Kasumi-1 (cell line): ENCODE data around the gene RUNX1.

Experiments used
- DNase-seq, 2 experiments: peaks; one replicate each; lab custom pipeline; 2025; lab: John Stamatoyannopoulos, UW

Gene RUNX1

DNA sequence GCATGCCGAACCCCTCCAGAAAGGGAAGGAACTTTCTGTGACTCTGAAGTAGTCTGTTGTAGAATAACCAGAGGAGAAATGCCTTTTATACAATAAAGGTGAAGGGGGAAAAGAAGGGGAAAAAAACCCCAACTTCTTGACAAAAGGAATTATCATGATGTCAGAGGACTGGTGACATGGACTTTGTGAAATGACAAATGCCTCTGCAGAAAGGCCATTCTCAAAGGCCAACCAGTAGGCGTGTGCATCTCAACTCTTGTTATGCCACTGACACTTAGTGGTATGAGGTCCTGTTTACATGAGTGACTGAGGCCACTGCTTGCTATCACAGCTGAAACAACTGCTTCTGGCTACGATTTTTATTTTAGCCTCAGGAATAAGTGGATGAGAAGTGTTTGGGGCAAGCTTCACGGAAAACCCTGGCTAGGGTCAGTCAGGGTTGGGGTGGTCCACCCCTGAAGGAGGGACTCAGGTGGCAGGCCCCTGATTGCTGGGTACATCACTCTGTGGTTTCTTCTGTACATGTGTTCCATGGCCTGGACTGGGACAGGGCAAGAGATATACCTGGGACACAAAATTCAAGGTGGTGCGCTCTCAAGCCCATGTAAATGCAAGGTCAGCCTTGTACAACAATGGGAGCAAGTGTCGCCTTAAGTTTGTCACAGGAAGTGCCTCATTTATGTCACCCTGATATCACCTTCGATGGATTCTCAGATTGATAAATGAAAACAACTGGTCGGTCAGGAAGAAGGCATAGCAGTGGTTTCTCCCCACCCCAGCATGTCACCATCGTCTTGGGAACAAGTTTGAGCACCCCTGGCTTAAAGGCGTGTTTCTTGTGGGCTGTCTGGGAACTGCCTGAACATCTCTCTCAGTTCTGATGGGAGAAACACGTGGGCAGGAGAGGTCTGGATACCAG lies 12.4 kb downstream of the RUNX1 start:
- DNase-seq: no peak

DNA sequence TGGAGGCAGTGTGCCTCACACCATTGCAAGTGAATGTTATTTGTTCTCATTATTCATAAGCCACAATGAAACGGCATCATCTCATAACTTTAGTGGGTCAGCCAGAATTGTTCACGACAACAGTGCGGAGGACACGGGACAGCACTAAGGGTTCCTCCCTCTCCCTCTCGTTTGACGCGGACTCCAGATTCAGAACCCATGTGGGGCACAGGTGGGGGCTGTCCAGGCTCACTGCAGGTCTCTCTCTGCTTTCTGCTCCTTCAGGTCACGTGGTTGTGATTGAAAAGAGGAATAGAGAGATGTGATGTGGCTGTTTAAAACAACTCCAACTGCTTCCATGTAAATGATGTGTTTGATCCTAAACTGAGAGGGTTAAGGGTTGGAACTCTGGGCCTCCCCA lies 13.5 kb downstream of the RUNX1 start:
- DNase-seq: no peak

DNA sequence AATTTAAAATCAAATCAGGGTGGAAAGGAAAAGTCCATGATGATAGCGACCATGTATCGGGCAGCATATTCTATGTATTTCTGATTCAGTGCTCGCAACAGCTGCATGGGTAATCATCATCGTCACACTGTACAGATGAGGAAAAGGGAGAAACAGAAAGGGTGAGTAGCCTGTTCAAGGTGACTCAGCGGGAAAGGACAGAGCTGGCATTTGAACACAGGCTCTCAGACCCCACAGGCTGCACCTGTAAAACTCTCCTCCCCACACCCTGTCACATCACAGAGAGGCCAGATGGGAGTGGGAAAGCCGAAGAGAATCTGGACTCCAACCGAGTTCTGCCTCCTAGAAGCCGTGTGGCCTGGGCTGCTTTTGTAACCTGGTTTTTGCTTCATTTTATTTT lies 14.0 kb downstream of the RUNX1 start:
- DNase-seq: no peak

DNA sequence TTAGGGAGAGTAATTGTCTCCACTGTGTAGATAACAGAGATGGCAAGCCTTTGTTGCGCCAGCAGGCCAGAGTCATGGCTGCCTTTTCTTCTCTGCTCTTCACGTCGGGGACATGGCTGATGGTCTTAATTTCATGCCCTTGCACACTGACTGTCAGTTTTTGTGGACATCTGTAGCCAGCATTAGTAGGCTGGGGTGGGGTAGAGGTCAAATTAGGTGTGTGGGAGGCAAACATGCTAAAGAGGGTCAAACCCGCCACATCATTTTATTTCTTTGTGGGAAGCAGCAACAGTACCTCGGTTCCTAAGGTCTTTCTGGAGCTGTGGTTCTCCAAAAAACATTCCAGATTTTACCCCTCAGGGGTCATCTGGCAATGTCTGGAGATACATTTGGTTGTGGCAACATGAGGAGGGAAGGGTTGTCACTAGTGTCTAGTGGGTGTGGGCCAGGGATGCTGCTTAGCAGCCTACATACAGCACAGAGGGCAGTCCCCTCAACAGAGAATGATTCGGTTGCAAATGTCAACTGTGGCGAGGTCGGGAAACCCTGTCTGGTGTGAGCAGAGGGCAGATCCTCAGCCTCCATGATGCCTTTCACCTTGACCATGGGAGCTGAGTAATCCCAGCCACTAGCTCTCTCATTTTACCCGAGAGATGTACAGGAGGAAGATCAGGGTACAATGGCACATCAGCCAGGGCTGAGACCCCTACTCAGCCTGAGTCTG lies 14.7 kb downstream of the RUNX1 start:
- no peak for DNase-seq

DNA sequence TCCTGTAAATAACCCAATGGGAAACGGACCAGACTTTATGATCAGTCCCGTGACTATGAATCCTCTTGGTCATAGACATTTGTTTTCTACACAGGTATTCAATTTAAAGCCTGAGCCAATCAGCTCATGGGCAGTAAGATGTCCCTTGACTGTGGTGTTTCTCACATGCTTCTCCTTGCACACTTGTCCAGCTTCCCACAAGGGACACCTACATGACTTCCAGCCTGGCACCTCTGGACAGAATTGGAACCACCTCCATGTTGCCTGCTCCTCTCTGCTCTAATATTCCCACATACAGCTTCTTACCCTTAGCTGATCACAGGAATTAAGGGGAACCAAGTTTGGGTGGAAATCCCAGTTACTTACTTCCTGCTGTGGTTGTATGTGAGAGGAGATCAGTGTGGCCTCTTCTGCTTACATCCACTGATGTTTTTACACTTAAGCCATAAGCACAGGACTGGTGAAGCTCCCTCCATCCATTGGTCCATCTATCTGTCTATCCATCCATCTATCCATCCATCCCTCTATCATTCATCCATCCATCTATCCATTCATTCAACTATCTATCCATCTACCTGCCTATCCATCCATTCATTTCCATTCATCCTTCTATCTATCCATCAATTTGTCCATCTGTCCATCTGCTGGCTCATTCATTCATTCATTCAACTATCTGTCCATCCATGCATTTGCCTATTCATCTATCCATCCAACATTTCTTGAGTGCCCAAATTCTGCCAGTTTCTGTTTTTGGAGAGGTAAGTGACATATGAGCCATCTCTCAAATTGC lies 16.4 kb downstream of the RUNX1 start:
- DNase-seq: no peak

DNA sequence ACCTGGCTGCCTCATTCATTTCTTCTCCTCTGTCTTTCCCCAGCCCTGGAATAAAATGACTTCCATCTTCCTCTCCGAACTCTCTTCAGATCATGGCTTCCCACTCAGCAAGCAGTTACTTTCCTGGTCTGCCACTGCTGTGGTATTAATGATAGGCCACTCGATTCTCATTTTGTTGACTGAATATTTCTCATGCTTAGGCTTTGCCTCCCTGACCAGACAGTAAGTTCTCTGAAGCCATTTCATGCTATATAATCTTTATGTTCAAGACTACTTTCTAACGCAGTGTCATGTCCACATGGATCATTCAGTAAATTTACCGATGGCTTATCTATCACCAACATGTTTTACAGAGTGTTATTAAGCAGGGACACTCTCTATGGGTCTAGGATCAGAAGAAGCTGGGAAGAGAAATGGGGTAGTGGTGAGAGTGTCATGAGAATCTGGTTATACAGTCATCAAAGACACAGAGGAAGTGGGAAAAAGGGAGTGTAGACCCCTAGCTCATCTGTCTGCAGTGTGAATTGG lies 20.6 kb downstream of the RUNX1 start:
- peak in 1 of 2 experiments; percentile 15 for DNase-seq

DNA sequence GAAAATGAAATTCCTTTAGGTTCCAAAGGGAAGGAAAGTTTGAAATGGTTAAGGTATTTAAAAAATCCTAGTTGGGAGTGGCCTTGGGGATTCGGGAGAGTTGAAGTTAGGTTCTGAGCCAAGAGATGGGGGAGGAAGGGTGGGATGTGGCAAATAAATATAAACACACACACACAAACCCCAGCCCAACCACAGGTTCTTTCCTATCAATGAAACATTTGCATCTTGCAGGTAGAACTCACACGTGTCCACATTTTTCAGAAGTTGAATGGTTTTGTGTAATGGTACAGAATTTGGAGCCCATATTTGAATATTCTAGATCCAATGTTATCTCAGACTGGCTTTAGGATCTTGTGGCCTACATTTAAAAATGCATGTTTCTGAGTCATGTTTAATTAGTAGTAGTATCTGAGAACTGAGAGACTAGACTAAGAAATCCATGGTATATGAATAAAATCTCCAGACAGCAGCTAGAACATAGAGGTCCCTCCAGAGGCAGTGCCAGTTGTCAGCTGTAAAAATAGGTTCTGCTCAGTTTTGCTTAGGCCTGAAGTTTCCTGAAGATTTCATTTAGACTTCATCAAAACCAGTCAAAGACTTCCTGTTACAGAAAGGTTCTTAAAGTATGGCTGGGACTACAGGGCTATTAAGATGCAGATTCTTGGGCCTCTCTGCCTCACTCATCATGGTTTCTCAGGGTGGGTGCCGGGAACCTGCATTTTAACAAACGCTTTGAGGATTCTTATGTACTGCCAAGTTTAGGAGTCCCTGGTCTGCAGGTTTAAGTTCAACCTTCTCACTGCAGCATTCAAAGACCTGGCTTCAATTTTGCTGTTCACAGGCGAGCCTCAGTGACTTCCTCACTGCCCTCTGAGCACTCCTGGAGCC lies 21.3 kb downstream of the RUNX1 start:
- DNase-seq: peak; percentile 38 to 45

DNA sequence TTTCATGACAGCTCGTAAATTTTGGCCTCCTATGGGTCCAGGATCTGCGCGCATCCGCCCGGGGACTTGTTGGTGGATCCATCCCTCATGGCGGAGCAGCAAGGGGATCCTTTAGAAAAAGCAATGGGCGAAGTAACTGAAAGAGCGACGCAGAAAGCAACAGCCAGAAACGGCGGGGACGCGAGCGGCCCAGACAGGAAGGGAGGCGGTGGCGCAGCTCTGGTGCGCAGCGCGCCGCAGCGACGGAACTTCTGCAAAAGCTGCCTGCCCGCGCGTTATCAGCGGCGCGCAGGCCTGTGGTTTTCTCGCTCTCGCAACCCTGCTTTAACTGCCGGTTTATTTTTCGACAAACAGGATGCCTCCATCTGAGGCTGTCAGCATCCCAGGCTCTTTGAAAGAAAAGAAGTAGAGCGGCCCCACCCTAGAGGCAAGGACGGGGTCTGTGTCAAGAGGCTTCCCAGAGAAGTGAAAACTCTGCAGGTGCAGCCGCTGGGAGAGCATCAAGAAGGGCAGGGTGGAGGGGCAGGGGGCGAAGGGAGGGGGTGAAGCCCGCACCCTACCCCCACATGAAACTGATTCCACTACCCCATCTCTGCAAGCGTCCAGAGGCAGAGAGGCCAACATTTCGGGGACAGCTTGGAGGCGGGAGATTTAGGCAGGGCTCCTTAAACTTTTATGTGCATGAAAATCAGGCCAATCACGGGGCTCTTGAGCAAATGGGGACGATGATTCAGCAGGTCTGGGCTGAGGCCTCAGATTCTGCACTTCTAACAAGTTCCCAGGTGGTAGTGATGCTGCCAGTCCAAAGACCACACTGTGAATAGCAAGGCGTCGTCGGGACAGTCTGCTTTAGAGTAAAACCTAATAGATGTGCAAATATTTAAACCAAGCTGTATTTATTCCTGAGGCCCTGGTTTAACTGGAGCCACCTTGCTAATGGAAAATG lies 22.2 kb downstream of the RUNX1 start:
- peak; percentile 98 for DNase-seq

DNA sequence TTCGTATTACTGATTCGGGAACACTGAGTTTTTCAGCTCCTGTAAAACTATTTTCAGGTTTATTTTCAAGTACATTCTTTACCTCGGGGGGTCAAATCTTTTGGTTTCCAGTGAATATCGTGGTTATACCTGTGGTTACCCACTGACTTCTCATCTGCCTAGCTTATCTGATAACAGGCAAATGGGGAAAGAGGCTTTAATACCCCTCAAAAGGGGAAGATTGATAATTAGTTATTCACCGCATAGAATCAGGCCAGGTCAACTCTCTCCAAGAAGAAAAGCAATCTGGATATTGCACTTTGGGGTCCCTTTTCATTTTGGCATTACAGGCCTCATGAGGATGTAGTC lies 23.0 kb downstream of the RUNX1 start:
- no peak for DNase-seq

DNA sequence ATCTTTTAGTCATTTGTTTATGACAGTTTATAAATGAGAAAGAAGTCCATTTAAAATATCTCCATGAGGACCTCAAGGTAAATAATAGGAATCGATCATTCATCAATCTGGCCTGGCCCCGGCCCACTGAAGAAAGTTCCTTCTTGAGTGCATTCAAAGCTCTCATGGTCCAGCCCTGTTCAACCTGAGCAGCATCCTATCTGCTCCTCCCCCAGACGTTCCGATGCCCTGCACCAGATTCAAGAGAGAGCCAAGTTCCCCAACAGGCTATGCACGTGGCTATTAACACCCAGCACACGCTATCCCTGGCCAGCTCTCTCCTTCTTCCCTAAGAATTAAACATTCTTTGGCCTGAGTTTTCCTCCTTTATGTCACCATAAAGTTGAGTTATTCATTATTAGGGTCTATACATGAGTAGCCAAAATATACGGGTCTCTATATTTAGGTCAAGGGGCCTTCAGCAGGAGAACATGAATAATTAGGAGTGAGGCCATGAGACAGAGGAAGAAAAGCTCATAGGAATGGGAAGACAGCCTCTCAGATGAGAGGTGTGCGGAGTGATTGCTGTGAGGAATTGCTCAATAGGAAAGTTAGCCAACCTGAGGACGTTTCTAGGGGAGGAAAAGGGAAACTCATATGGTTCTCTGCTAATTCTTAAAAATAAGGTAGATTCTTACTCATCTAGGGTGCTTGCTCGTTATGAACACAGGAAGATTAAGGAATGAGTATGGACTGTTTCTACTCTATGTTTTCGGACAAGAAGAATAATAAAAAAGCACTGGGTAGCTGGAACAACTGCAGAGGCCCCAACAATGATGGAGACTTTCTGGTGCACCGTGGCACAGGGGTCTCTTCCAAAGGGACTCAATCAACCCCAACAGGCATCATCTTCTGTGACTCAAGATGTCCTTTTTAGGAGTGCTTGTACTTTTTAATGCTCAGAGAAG lies 23.6 kb downstream of the RUNX1 start:
- peak; percentile 35 to 40 for DNase-seq

DNA sequence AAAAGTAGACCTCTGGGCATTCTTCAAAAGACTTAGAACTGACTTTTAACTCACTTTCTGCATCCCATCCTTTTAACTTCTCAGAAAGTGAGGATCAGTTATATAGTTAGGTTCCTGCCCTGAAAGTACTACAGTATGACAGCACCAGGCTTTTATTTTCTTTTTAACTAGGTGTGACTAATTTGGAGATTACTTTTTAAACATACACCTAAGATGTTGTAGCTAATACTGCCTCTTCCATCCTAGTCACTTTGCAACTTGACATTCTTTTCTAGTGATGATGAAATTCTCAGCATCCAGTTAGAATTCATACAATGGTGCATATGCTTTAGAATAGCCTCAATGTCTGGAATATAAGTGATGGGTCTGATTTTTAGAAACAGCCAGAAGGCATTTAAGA lies 24.6 kb downstream of the RUNX1 start:
- no peak for DNase-seq

DNA sequence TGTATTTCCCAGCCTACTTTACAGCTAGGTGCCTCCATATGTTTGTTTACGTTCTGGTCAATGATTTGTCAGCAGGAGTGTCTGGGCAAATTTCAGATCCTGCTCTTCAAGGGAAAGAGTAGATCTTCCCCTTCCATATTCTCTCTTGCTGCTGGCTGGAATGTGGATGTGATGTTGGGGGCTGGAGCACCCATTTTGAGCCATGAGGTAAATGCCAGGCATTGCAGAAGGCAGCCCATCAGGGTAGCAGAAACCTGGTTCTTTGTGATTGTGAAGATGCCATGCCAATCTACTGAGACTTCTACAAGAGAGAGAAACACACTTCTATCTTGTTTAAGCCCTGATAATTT lies 25.1 kb downstream of the RUNX1 start:
- no peak for DNase-seq

DNA sequence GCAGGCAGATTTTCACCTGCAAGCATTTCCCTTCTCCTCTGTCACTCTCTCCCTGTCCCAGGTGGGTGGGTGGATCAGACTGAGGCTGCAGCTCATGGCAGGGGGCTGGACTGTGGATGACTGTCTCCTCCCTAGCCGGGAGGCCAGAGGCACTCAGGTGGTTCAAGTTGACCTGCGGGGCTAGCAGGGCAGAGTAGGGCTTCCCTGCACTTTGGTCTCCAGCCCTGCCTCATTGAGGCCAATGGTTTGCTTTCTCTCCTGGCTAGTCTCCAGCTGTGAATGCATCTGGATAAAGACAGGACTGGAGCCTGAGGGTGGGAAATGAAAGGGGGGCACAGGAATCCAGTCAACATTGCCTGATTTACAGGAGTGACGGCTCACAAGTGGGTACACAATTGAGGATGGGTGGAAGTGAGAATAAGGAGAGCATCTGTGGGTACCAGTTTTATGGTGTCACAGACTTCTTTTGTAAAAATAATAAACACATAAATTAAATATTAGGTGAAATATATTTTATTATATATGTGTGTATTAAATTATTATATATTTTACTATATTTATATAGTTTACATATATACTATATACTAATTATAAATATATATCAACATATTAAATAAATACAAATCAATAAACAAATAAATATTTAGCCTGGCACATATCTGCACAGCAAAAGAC lies 25.6 kb downstream of the RUNX1 start:
- DNase-seq: no peak

DNA sequence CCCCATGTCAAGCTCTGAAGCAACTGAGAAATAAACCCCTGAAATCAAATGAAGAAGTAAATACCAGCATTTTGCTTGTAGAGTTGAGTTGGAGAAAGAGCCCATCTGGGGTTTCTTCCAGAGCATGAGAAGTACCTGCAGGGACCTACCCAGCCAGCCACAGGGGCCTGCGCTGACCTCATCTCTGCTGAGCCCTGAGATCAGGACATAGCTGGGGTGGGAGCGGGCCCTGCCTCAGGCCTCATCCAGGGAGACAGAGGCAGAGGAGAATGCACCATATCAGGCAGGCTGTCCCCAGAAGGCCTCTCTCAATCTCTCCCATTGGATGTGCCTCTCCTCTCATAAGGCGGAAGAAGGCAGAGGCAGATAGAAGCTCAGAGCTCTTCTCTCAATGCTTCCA lies 27.6 kb downstream of the RUNX1 start:
- DNase-seq: no peak

DNA sequence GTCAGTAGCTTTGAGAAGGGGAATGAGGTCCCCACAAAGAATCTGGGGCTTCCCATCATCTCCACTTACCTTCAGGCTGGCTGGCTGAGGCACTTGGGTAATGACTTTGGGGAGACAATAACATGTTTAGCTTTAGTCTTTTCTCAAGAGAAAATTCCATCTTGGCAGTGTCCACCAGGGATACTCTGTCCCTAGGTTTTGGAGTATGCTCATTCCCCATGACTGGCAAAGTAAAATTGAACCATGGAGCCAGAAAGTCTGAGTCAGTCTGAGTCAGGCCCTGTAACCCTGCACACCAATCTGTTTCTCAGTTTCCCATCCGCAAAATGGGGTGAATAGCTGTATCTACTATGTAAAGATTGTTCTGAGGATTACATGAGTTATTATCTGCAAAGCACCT lies 28.2 kb downstream of the RUNX1 start:
- DNase-seq: no peak

DNA sequence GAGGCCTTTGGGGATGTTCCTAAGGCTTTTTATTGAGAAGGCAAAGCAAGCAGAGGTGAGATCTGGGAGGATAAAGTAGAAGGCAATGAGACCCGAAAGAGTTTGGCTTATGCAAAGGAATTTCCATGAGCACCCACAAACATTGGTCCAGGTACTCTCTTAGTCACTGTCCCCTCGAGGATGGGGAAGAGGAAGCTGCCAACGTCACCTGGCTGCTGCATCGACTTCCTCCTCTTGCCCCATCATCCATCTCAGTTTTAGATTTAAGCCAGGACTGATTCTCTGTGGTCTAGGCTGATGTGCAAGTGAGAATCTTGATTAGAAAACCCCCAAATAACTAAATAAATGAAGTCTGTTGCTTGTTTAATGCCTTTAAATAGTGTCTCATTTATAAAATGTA lies 28.7 kb downstream of the RUNX1 start:
- no peak for DNase-seq

DNA sequence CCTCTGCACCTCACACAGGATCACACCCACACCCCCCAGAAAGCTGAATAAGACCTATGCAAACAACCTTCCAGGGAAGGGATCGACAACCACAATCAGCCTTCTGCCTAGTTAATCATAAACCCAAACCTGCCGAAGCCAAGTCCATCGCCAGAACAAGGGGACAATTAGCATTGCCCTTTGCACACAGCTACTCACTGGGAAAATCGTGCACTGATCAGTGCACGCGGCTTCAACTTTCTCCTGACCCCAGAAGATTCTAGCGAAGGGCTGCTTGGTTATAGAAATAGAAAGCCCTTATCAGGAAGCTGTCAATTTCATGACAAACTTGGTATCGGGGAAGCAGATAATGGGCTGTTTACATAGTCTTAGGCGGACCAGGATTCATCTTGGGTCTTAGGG lies 29.5 kb downstream of the RUNX1 start:
- DNase-seq: no peak

DNA sequence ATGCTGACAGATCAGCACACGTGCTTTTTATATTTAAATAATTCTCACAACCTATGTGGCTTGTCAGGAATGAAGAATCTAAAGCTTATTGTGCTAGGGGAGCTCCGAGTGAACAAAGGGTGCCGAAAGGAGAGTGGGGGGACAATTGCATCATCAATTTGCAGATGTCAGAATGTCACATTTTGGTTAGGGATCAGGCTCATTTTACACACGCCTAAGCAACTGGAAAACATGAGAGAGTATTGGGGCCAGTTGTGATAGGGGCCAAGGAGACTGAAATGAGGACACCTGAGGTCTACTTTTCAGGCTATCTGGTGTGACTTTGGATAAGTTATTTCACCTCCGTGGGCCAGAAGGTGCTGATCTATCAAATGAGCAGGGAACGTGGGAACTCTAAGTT lies 31.8 kb downstream of the RUNX1 start:
- no peak for DNase-seq
